Trophoblast cell (in vitro differentiated cells and primary cell): ENCODE results near the gene CTSO.

ENCODE experiments used
- DNase-seq, 2 donors: peaks; one replicate each; pipeline ENCODE4 v3.0.0-alpha.2; 2016
- H2AFZ ChIP-seq: 2 replicates; pipeline ENCODE4 v1.6.1; 2013; ENCODE audit warnings: low read length, moderate library complexity, mild to moderate bottlenecking; ENCODE audit not compliant: insufficient read depth, poor library complexity
- H2AK5ac ChIP-seq: 2 replicates; pipeline ENCODE4 v1.6.1; 2013; ENCODE audit warnings: mild to moderate bottlenecking, low read length
- H2BK120ac ChIP-seq: 2 replicates; pipeline ENCODE4 v1.6.1; 2013; ENCODE audit warnings: low read length, mild to moderate bottlenecking, moderate library complexity; ENCODE audit not compliant: insufficient read depth, poor library complexity
- H2BK12ac ChIP-seq: 2 replicates; pipeline ENCODE4 v1.6.1; 2013; ENCODE audit warnings: mild to moderate bottlenecking, low read length, moderate library complexity
- H2BK5ac ChIP-seq: 2 replicates; pipeline ENCODE4 v1.6.1; 2013; ENCODE audit warnings: low read length, low read depth, moderate library complexity, mild to moderate bottlenecking; ENCODE audit not compliant: poor library complexity
- H3K14ac ChIP-seq: 2 replicates; pipeline ENCODE4 v1.6.1; 2013; ENCODE audit warnings: mild to moderate bottlenecking, low read length
- H3K18ac ChIP-seq: 2 replicates; pipeline ENCODE4 v1.6.1; 2013; ENCODE audit warnings: mild to moderate bottlenecking, low read length
- H3K23ac ChIP-seq: 2 replicates; pipeline ENCODE4 v1.6.1; 2013; ENCODE audit warnings: low read length
- H3K27ac ChIP-seq: 2 replicates; pipeline ENCODE4 v1.5.1; 2013; ENCODE audit warnings: low read depth, mild to moderate bottlenecking, inconsistent platforms, low read length, moderate library complexity
- H3K27me3 ChIP-seq: 2 replicates; pipeline ENCODE4 v1.6.1; 2013; ENCODE audit warnings: inconsistent platforms, mild to moderate bottlenecking, low read length, moderate library complexity; ENCODE audit not compliant: insufficient read depth
- H3K36me3 ChIP-seq, 2 experiments: 1 replicate in 1 of 2; 2 replicates in 1 of 2; pipeline ENCODE4 v1.6.1; 2013; ENCODE audit warnings: low read length in 2 of 2, mild to moderate bottlenecking in 2 of 2, moderate library complexity in 1 of 2; ENCODE audit not compliant: insufficient read depth in 2 of 2, control insufficient read depth in 1 of 2
- H3K4ac ChIP-seq: 2 replicates; pipeline ENCODE4 v1.6.1; 2013; ENCODE audit warnings: low read depth, mild to moderate bottlenecking, low read length, moderate library complexity
- H3K4me1 ChIP-seq, 2 experiments: 1 replicate in 1 of 2; 2 replicates in 1 of 2; pipeline ENCODE4 v1.6.1; 2013; ENCODE audit warnings: low read length in 2 of 2, mild to moderate bottlenecking in 2 of 2, moderate library complexity in 1 of 2; ENCODE audit not compliant: insufficient read depth in 2 of 2, control insufficient read depth in 1 of 2
- H3K4me2 ChIP-seq: 2 replicates; pipeline ENCODE4 v1.6.1; 2013; ENCODE audit warnings: inconsistent platforms, mild to moderate bottlenecking, low read length, moderate library complexity
- H3K4me3 ChIP-seq: 2 replicates; pipeline ENCODE4 v1.5.1; 2013; ENCODE audit warnings: mild to moderate bottlenecking, low read depth, low read length, inconsistent platforms
- H3K79me1 ChIP-seq: one replicate; pipeline ENCODE4 v1.6.1; 2013; ENCODE audit warnings: low read length
- H3K79me2 ChIP-seq: 2 replicates; pipeline ENCODE4 v1.6.1; 2013; ENCODE audit warnings: low read length, mild to moderate bottlenecking; ENCODE audit not compliant: control insufficient read depth, insufficient read depth, poor library complexity
- H3K9ac ChIP-seq: 2 replicates; pipeline ENCODE4 v1.6.1; 2013; ENCODE audit warnings: mild to moderate bottlenecking, low read length
- H3K9me3 ChIP-seq: 2 replicates; pipeline ENCODE4 v1.6.1; 2013; ENCODE audit warnings: low read depth, mild to moderate bottlenecking, control low read depth, inconsistent platforms, low read length; ENCODE audit not compliant: insufficient read depth
- H4K12ac ChIP-seq: 2 replicates; pipeline ENCODE4 v1.6.1; 2013; ENCODE audit warnings: low read depth, mild to moderate bottlenecking, low read length, moderate library complexity
- H4K8ac ChIP-seq: 2 replicates; pipeline ENCODE4 v1.6.1; 2013; ENCODE audit warnings: low read depth, mild to moderate bottlenecking, low read length, moderate library complexity
- H4K91ac ChIP-seq: one replicate; pipeline ENCODE4 v1.6.1; 2013; ENCODE audit warnings: low read depth, mild to moderate bottlenecking, low read length, moderate library complexity
- WGBS: extraction: QIAGEN DNeasy Blood & Tissue Kit; methylation state at CpG from one replicate; pipeline ENCODE4 v1.1.7; 2013; ENCODE audit warnings: missing lambda C conversion rate; ENCODE audit not compliant: insufficient read length, insufficient coverage; ENCODE audit errors: extremely low coverage; 5-methylcytosine and 5-hydroxymethylcytosine counted together

Gene CTSO

DNA sequence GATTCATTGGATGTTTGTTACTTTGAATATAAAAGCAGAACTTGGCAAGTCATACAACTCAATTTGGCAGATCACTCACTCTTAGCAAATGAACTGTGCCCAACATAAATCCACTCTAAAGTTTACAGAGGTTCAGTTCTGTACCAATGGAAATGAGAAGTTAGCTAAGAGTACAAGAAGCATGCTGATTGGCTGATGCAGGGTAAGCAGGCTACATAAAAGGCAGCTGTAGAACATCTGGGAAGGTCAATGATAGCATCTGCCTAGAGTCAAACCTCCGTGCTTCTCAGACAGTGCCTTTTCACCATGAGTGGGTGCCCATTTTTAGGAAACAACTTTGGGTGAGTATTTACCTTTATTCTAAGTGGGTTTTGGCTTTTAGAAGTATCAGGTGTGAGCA, 50.2 kb downstream of the CTSO start, which contains the start of gene TDO2:
Gene TDO2, plus strand, starts transcription at position 244 of the 400 bp plus-strand sequence. Its CDS starts 63 bp downstream, at position 307.
- no peaks in the 10 kb centered on the region for H3K27me3 ChIP-seq
- no peak within 1 kb of the TSS for H4K91ac ChIP-seq
- H3K9me3 ChIP-seq, result no peaks in the 10 kb centered on the region
- H2BK120ac ChIP-seq, result no peak within 1 kb of the TSS
- H3K9ac ChIP-seq, result no peak within 1 kb of the TSS
- no peaks in the 10 kb centered on the region for H3K36me3 ChIP-seq
- no peak within 1 kb of the TSS for H3K27ac ChIP-seq
- no peaks in the 10 kb centered on the region for H3K79me2 ChIP-seq
- WGBS, result no CpG with 5 or more reads among the region's 1 CpG
- H2AFZ ChIP-seq, result no peak within 1 kb of the TSS
- H4K12ac ChIP-seq, result no peak within 1 kb of the TSS
- H3K79me1 ChIP-seq, result no peaks in the 10 kb centered on the region
- H3K23ac ChIP-seq, result no peak within 1 kb of the TSS
- no peak within 1 kb of the TSS for H2AK5ac ChIP-seq
- no peaks in the 10 kb centered on the region for H3K4me1 ChIP-seq
- H3K4ac ChIP-seq, result no peak within 1 kb of the TSS
- no peak within 1 kb of the TSS for H2BK12ac ChIP-seq
- no peak within 1 kb of the TSS for H4K8ac ChIP-seq
- DNase-seq, result no peak
- no peak within 1 kb of the TSS for H3K18ac ChIP-seq
- no peak within 1 kb of the TSS for H3K4me2 ChIP-seq
- H3K4me3 ChIP-seq, result no peak within 1 kb of the TSS
- no peak within 1 kb of the TSS for H3K14ac ChIP-seq
- H2BK5ac ChIP-seq, result no peak within 1 kb of the TSS

- Histone ChIP-seq H3K27ac (no peak overlapping the region), H3K4me2 (no peak overlapping the region), H3K79me2 (no peaks in the 10 kb centered on the region), H3K4ac (no peak overlapping the region), H4K8ac (no peak overlapping the region), H3K18ac (no peak overlapping the region), H3K27me3 (no peaks in the 10 kb centered on the region), H2AK5ac (no peak overlapping the region), H2BK120ac (no peak overlapping the region), H2BK12ac (no peak overlapping the region), H3K4me1 (no peaks in the 10 kb centered on the region), H2BK5ac (no peak overlapping the region), H3K14ac (no peak overlapping the region), H3K4me3 (no peak overlapping the region), H3K9ac (no peak overlapping the region), H2AFZ (no peak overlapping the region), H3K23ac (no peak overlapping the region), H3K36me3 (no peaks in the 10 kb centered on the region), H3K79me1 (no peaks in the 10 kb centered on the region), H4K12ac (no peak overlapping the region), H3K9me3 (no peaks in the 10 kb centered on the region), H4K91ac (no peak overlapping the region)
- no CpG with 5 or more reads among the region's 2 CpGs for WGBS
- DNase-seq, result no peak
Observed at GRCh38 chr4:155901013-155901412, 52.7 kb downstream of the CTSO start.

DNA sequence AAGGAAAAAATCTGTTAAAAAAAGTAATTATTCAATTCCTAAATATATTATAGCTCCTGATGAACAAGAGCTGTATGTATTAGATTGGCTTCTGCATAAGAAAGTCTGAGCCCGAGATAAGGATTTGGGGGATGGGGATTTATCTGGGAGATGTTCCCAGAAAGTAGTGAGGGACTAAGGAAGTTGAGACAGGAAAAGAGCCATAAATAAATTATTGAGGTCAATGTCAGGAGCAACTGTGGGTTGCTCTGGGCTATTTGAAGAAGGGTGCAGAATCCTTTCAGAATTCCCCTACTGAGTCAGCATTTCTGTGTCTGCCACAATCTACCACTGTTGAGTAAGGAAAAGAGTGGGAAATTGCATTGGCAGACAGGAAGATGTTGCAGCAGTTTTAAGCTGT, 53.3 kb downstream of the CTSO start:
- Histone ChIP-seq H3K4me1 (no peaks in the 10 kb centered on the region), H4K12ac (no peak overlapping the region)
- no CpG with 5 or more reads among the region's 1 CpG for WGBS

DNA sequence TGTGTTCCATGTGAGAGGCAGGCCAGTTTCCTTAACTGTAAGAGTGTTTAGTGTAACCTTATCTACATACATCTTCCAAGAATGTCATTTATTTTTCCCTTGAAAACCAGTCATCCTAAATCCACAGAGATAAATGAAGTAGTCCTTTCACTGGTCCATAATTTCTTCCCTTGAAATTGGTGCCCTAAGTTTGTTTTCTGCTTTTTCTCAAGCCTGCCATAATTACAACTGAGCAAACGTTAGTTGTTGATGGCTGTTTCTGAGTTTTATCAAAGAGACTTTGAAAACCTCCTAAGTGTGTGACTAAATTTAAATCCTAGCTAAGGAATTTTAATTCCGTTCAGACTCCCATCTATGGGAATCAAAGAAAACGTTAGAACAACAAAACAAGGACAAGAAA, 53.8 kb downstream of the CTSO start:
- Histone ChIP-seq H4K91ac (no peak overlapping the region), H3K79me1 (no peaks in the 10 kb centered on the region), H4K8ac (no peak overlapping the region), H2AFZ (no peak overlapping the region), H3K14ac (no peak overlapping the region), H3K9me3 (no peaks in the 10 kb centered on the region), H3K4me3 (no peak overlapping the region), H2BK12ac (no peak overlapping the region), H3K4me2 (no peak overlapping the region), H3K79me2 (no peaks in the 10 kb centered on the region), H3K4ac (no peak overlapping the region), H3K27ac (peak overlapping the region; percentile 18), H4K12ac (no peak overlapping the region), H3K23ac (no peak overlapping the region), H3K36me3 (no peaks in the 10 kb centered on the region), H3K4me1 (no peaks in the 10 kb centered on the region), H3K27me3 (no peaks in the 10 kb centered on the region), H3K18ac (no peak overlapping the region), H2BK120ac (no peak overlapping the region), H2AK5ac (no peak overlapping the region), H3K9ac (no peak overlapping the region), H2BK5ac (no peak overlapping the region)
- WGBS, result no CpG with 5 or more reads among the region's 3 CpGs
- DNase-seq, result no peak

More for the DNA sequence above, 53.3 kb downstream of the CTSO start:
- H2AFZ ChIP-seq, result no peak overlapping the region
- H3K9me3 ChIP-seq, result no peaks in the 10 kb centered on the region
- H3K18ac ChIP-seq, result no peak overlapping the region
- H3K4ac ChIP-seq, result no peak overlapping the region
- H3K23ac ChIP-seq, result no peak overlapping the region
- no peak overlapping the region for H2AK5ac ChIP-seq
- H3K79me2 ChIP-seq, result no peaks in the 10 kb centered on the region
- no peak overlapping the region for H2BK120ac ChIP-seq
- no peak overlapping the region for H3K4me2 ChIP-seq
- H3K14ac ChIP-seq, result no peak overlapping the region
- no peak overlapping the region for H3K4me3 ChIP-seq
- H4K8ac ChIP-seq, result no peak overlapping the region
- H3K27ac ChIP-seq, result peak overlapping the region; percentile 18
- no peak overlapping the region for H4K91ac ChIP-seq
- H3K36me3 ChIP-seq, result no peaks in the 10 kb centered on the region
- H2BK12ac ChIP-seq, result no peak overlapping the region
- no peak for DNase-seq
- H3K79me1 ChIP-seq, result no peaks in the 10 kb centered on the region
- no peak overlapping the region for H3K9ac ChIP-seq
- H3K27me3 ChIP-seq, result no peaks in the 10 kb centered on the region
- no peak overlapping the region for H2BK5ac ChIP-seq
